AG10803 (cell line): ENCODE results near the gene RAB3C.

Experiments
- DNase-seq: peaks from one replicate; pipeline ENCODE4 v3.0.0; 2010; ENCODE audit warnings: low read depth
- H3K4me3 ChIP-seq: 2 replicates; pipeline ENCODE4 v1.5.1; 2011; ENCODE audit warnings: mild to moderate bottlenecking, low read length, control low read depth
- TF ChIP-seq, protein P1 (sequence below): conservative IDR thresholded peaks from 2 replicates; pipeline ENCODE4 v1.5.1; 2011; ENCODE audit warnings: mild to moderate bottlenecking, low read length, control low read depth, inconsistent platforms

The RAB3C gene

DNA sequence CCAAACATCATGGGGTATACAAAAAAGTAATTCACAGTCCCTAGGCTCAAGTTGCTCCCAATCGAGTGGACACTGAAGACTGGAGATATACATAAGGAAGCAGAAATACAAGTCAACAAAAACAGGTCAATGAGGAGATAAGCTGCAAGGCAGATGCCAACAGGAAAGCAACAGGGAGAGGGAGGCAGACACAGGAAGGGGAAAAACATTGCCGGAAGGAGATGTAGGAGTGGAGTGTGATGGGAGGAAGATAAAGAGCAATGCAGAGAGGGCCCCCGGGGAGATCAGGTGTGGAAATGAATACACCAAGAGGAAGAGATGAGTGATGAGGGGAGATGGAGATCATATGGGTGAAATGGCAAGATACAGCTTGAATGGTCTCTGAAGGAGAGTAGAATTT, 243.0 kb downstream of the RAB3C start:
- no peak overlapping the region for H3K4me3 ChIP-seq
- no peak for DNase-seq

DNA sequence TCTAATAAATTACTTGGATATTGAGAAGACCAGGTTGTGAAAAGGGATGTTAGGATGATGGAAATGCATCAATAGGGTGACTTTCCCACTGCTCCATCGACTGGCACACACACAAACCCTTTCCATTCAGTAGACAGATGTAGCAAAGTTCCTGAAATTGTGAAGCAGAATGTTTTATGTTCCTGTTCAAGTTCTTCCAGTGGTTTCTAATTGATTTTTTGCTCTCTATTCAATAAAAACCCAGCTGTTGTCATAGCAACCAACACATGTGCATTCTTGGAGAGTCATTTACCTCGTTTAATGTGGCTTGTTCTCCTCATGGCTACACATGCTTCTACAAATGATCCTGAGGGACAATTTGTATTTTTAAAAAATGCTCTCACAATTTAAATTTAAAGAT, 244.6 kb downstream of the RAB3C start:
- DNase-seq = no peak
- TF ChIP-seq, protein P1, sequence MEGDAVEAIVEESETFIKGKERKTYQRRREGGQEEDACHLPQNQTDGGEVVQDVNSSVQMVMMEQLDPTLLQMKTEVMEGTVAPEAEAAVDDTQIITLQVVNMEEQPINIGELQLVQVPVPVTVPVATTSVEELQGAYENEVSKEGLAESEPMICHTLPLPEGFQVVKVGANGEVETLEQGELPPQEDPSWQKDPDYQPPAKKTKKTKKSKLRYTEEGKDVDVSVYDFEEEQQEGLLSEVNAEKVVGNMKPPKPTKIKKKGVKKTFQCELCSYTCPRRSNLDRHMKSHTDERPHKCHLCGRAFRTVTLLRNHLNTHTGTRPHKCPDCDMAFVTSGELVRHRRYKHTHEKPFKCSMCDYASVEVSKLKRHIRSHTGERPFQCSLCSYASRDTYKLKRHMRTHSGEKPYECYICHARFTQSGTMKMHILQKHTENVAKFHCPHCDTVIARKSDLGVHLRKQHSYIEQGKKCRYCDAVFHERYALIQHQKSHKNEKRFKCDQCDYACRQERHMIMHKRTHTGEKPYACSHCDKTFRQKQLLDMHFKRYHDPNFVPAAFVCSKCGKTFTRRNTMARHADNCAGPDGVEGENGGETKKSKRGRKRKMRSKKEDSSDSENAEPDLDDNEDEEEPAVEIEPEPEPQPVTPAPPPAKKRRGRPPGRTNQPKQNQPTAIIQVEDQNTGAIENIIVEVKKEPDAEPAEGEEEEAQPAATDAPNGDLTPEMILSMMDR = no peak
- H3K4me3 ChIP-seq = no peak overlapping the region

More for the DNA sequence above, 243.0 kb downstream of the RAB3C start:
- TF ChIP-seq, protein P1 = no peak

DNA sequence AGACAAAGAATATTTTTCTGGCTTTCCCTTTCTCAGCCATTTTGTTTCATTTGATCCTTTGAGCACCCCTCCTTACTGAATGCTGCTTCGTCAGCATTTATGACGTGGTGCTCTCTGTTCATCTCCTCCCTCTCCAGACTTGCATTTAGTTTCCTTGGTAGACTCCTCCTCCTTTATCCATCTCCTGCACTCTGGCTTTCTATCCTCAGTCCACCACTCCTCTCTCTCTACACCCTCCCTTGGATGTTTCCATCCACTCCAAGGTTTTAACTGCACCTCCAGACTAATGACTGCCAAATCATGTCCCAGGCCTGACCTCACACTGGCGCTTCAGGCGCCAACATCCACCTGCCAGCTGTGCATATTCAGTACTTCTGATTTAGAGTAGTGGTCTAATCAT, 245.4 kb downstream of the RAB3C start:
- DNase-seq = no peak
- TF ChIP-seq, protein P1 = no peak
- no peak overlapping the region for H3K4me3 ChIP-seq

DNA sequence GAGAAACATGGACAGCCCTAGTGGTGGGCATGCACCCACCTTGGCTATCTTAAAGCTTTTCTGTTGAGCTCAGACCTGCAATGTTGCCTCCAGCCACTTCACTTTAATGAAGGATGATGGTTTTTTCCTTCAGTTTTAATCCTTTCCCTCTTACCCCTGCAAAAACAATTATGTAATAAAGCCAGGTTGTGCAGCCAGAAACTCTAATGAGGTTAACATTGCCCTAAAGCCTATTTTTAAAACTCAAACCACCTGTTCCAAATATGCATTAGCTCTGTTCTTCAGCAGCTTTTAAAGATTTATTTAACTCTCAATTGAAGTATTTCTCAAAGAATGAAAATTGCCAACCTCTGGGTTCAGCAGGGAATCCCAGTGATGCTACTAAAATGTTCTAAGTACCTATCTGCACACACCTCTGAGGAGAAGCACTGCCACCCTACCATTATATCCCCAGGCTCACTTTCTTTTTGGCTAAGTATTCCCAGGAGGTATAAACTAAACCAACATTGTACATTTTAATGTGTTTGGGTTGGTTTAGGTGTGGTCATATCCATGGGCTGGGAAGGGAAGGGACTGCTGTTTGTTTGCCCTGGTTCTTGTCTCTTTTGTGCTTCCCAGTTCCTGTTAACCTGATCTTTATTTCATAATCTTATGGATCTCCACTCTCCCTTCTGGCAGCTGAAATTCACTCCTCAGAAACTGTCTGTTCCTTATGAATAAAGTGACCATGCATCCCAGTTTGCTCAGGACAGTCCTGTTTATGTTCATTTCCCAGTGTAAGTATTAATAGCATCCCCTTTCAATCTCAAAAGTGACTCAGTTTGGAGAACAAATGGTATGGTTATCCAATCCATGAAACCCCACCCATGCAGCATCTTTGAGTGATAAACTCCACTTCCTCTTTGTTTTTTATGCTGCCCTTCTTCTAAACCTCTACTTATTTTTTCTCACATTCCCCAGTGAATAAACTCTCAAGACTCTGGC, 251.7 kb downstream of the RAB3C start:
- no peak overlapping the region for H3K4me3 ChIP-seq
- TF ChIP-seq, protein P1 = no peak
- no peak for DNase-seq

DNA sequence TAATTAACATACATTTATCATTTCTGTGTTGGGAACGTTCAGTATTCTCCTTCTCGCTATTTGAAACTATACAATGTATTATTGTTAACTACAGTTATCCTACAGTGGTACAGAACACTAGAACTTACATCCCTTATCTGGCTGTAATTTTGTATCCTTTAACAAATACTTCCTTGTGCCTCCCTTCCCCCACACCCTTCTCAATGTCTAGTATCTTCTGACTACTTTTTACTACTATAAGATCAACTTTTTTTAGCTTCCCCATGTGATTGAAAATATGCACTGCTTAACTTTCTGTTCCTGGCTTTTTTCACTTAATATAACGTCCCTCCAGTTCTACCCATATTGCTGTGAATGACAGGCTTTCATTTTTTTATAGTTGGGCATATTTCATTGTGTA, 253.5 kb downstream of the RAB3C start:
- TF ChIP-seq, protein P1 = no peak
- DNase-seq = no peak
- H3K4me3 ChIP-seq = no peak overlapping the region

DNA sequence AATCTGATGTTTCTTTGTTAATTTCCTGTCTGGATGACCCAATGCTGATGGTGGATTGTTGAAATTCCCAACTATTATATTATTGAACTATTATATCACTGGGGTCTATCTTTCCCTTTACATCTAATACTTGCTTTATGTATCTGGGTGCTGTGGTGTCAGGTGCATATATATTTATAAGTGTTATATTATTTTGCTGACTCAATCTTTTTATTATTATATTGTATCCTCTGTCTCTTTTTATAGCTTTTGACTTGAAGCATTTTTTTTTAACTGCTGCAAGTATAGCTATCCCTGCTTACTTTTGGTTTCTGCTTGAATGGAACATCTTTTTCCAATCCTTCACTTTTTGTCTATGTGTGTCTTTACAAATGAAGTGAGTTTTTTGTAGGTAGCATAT, 255.9 kb downstream of the RAB3C start:
- no peak for DNase-seq
- TF ChIP-seq, protein P1 = no peak
- H3K4me3 ChIP-seq = no peak overlapping the region

DNA sequence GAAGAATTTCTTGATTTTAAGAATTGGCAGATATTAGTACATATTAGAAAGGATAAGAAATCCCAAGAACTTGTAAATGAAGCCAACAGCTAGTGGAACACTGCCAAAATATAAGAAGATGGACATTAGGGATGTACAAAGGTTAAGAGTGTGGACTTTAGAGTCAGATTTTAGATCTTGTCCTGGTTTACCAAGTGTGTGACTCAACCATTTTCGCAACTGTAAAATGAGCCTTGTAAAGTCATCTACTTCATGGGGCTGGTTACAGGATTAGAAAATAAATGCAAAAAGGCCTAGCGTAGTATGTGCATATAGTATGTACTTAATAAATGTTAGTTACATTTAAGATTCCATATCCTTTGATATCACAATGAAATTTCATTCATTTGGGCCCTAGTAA, 260.0 kb downstream of the RAB3C start:
- no peak for DNase-seq
- H3K4me3 ChIP-seq = no peak overlapping the region
- TF ChIP-seq, protein P1 = no peak
